ENCODE measurements around the gene PEX11A. TPM values are rescaled to one million over a fixed set of nuclear protein-coding genes. Genes with fewer than 3 reads are reported as not detected.

Gene PEX11A
- total RNA-seq, 1 experiment from 2014 or later = 1.3 TPM

- Histone ChIP-seq H2AK5ac (ENCODE audit: insufficient read length, low read length) (no peak overlapping the region), H2BK15ac (ENCODE audit: low read depth, low read length) (no peak overlapping the region), H4K8ac (replicated peaks; ENCODE audit: insufficient read length, low read depth, low read length) (no peak overlapping the region), H3K18ac (ENCODE audit: insufficient read length, low read depth, low read length) (no peak overlapping the region), H3K79me1 (ENCODE audit: insufficient read depth, low read depth, low read length, poor library complexity, severe bottlenecking) (no peaks in the 10 kb centered on the region), H3K27ac (ENCODE audit: insufficient read length, low read depth, low read length) (no peak overlapping the region), H3K4ac (ENCODE audit: low read depth, low read length) (no peak overlapping the region), H2BK120ac (ENCODE audit: low read depth, low read length, poor library complexity, severe bottlenecking) (no peak overlapping the region), H3K14ac (ENCODE audit: insufficient read depth, low read length) (no peak overlapping the region), H3K79me2 (ENCODE audit: insufficient read depth, low read length) (no peaks in the 10 kb centered on the region), H3K23me2 (ENCODE audit: insufficient read length, low read depth, low read length, poor library complexity, severe bottlenecking) (no peaks in the 10 kb centered on the region), H3K23ac (ENCODE audit: insufficient read length, low read depth, low read length) (no peak overlapping the region), H3T11ph (ENCODE audit: low read length) (no peak overlapping the region), H3K9me3 (ENCODE audit: control insufficient read depth, low read depth, low read length) (no peaks in the 10 kb centered on the region), H4K20me1 (ENCODE audit: control insufficient read depth, insufficient read depth, insufficient read length) (no peaks in the 10 kb centered on the region), H2BK5ac (ENCODE audit: insufficient read length, low read length) (no peak overlapping the region), H2BK20ac (ENCODE audit: low read depth, low read length, poor library complexity, severe bottlenecking) (no peak overlapping the region), H3K4me2 (ENCODE audit: insufficient read depth, insufficient read length, low read length) (no peak overlapping the region), H2AFZ (ENCODE audit: low read length) (no peak overlapping the region), H4K91ac (ENCODE audit: insufficient read length, low read depth, low read length) (no peak overlapping the region), H2BK12ac (ENCODE audit: insufficient read length, low read depth, low read length) (no peak overlapping the region), H3K4me1 (ENCODE audit: insufficient read depth, low read length) (no peaks in the 10 kb centered on the region), H3K27me3 (ENCODE audit: insufficient read depth, low read length) (no peaks in the 10 kb centered on the region), H4K5ac (ENCODE audit: insufficient read length, low read depth, low read length) (no peak overlapping the region), H3K56ac (ENCODE audit: insufficient read length, low read depth, low read length) (no peak overlapping the region), H3K9ac (ENCODE audit: extremely low read depth, insufficient read length, low read length) (no peak overlapping the region)
- Mint-ChIP-seq H3K27ac (peak overlapping the region in 1 of 3 experiments; percentile 48; a peak in 1 of 7 replicates), H3K4me3 (no peak overlapping the region), H3K4me1 (peaks cover 0 to 4% of the 10 kb centered on the region in 2 experiments; a peak in 1 of 4 replicates), H3K9me3 (peaks cover 26 to 39% of the 10 kb centered on the region in 2 experiments), H3K27me3 (ENCODE audit: low read depth) (peaks cover 5% of the 10 kb centered on the region), H3K36me3 (ENCODE audit: insufficient read depth in 1 of 3, low read depth in 3 of 3) (peaks cover 59 to 79% (median 72%) of the 10 kb centered on the region in 3 experiments)
- no CpG with 5 or more reads among the region's 18 CpGs for WGBS (ENCODE audit: extremely low coverage, insufficient read length, low lambda C conversion rate)
- no peak for TF ChIP-seq CTCF (conservative IDR thresholded peaks at IDR 0.05)
- no peak for DNase-seq
Measured at GRCh38 chr15:89632563-89633430, 57.8 kb downstream of the PEX11A start.

Measured in H9 (cell line).